GM23338 (cell line): ENCODE measurements around the gene ANKRD65. TPM values are rescaled to one million over a fixed set of nuclear protein-coding genes. Genes with fewer than 3 reads are reported as not detected.

ENCODE experiments used
- ATAC-seq: fragments of 200-7000 bp; cut with Tn5 transposase; 3 replicates; pipeline ENCODE4 v1.9.1; 2020
- DNase-seq: peaks from one replicate; pipeline ENCODE4 v3.0.0-alpha.2; 2015; ENCODE audit warnings: low spot score
- H2AFZ ChIP-seq: fragments of 200-600 bp; sonication (generic); 2 replicates; pipeline ENCODE4 v1.8.0; 2016; ENCODE audit warnings: antibody characterized with exemption, mild to moderate bottlenecking, moderate library complexity
- H3F3A ChIP-seq: fragments of 200-600 bp; sonication (generic); replicated peaks from 2 replicates; pipeline ENCODE4 v1.8.0; 2017; ENCODE audit warnings: antibody characterized with exemption, mixed run types, low read depth
- H3K27ac ChIP-seq: fragments of 200-600 bp; sonication (generic); 2 replicates; pipeline ENCODE4 v1.6.1; 2016; ENCODE audit warnings: low read depth
- H3K27me3 ChIP-seq: fragments of 200-600 bp; sonication (generic); 2 replicates; pipeline ENCODE4 v1.8.0; 2016; ENCODE audit warnings: mild to moderate bottlenecking, mixed run types, moderate library complexity; ENCODE audit not compliant: insufficient read depth
- H3K36me3 ChIP-seq: fragments of 200-600 bp; sonication (generic); 2 replicates; pipeline ENCODE4 v1.8.0; 2016; ENCODE audit warnings: mild to moderate bottlenecking; ENCODE audit not compliant: insufficient read depth
- H3K4me1 ChIP-seq: fragments of 200-600 bp; sonication (generic); 2 replicates; pipeline ENCODE4 v1.8.0; 2016; ENCODE audit warnings: mild to moderate bottlenecking, moderate library complexity; ENCODE audit not compliant: insufficient read depth
- H3K4me2 ChIP-seq: fragments of 200-600 bp; sonication (generic); 2 replicates; pipeline ENCODE4 v1.7.1; 2017; ENCODE audit warnings: mixed run types
- H3K4me3 ChIP-seq: fragments of 200-600 bp; sonication (generic); 2 replicates; pipeline ENCODE4 v1.6.1; 2016; ENCODE audit warnings: mixed run types
- H3K79me2 ChIP-seq: fragments of 200-600 bp; sonication (generic); replicated peaks from 2 replicates; pipeline ENCODE4 v1.8.0; 2017; ENCODE audit warnings: mild to moderate bottlenecking; ENCODE audit not compliant: insufficient read depth
- H3K9me2 ChIP-seq: fragments of 200-600 bp; sonication (generic); 2 replicates; pipeline ENCODE4 v1.8.0; 2017; ENCODE audit not compliant: insufficient read depth
- H4K20me1 ChIP-seq: fragments of 200-600 bp; sonication (generic); replicated peaks from 2 replicates; pipeline ENCODE4 v1.8.0; 2017; ENCODE audit warnings: mild to moderate bottlenecking; ENCODE audit not compliant: insufficient read depth
- H3K27ac Mint-ChIP-seq: 2 replicates; pipeline ENCODE4 v1.8.0; 2020; ENCODE audit warnings: inconsistent platforms, mild to moderate bottlenecking, moderate library complexity, mixed read lengths
- H3K27me3 Mint-ChIP-seq: 3 replicates; pipeline ENCODE4 v1.8.0; 2022; ENCODE audit warnings: low read depth, mild to moderate bottlenecking, moderate library complexity, mixed read lengths, inconsistent platforms; ENCODE audit not compliant: insufficient read depth, poor library complexity
- H3K36me3 Mint-ChIP-seq: 3 replicates; pipeline ENCODE4 v1.8.0; 2021; ENCODE audit warnings: low read depth, mild to moderate bottlenecking, inconsistent platforms, moderate library complexity, mixed read lengths
- H3K4me1 Mint-ChIP-seq: 3 replicates; pipeline ENCODE4 v1.8.0; 2020; ENCODE audit warnings: mild to moderate bottlenecking, inconsistent platforms, mixed read lengths
- H3K4me3 Mint-ChIP-seq: 3 replicates; pipeline ENCODE4 v1.8.0; 2021; ENCODE audit warnings: moderate library complexity, mild to moderate bottlenecking, inconsistent platforms, mixed read lengths
- H3K9me3 Mint-ChIP-seq: 3 replicates; pipeline ENCODE4 v1.8.0; 2020; ENCODE audit warnings: moderate library complexity, mild to moderate bottlenecking, inconsistent platforms, mixed read lengths
- CTCF ChIP-seq, 2 experiments: fragments of 200-600 bp in 1 of 2; sonication (generic) in 1 of 2; conservative IDR thresholded peaks; 2 replicates each; pipeline versions ENCODE4 v1.5.1 to v1.6.1; 2016 to 2017; ENCODE audit warnings: antibody characterized with exemption in 2 of 2, low read depth in 2 of 2, mild to moderate bottlenecking in 2 of 2, moderate library complexity in 1 of 2
- ETS1 ChIP-seq: IDR thresholded peaks from 2 replicates; pipeline ENCODE4 v1.6.1; 2016; ENCODE audit warnings: antibody characterized with exemption
- EZH2 ChIP-seq: fragments of 200-600 bp; sonication (generic); IDR thresholded peaks from one replicate; pipeline ENCODE4 v1.8.0; 2017; ENCODE audit warnings: antibody characterized with exemption, mild to moderate bottlenecking, low read depth; ENCODE audit not compliant: unreplicated experiment
- EZH2phosphoT487 ChIP-seq: fragments of 200-600 bp; sonication (generic); IDR thresholded peaks from one replicate; pipeline ENCODE4 v1.8.1; 2018; ENCODE audit warnings: antibody characterized with exemption; ENCODE audit not compliant: unreplicated experiment
- JUNB ChIP-seq: IDR thresholded peaks from one replicate; pipeline ENCODE4 v1.6.1; 2016; ENCODE audit warnings: antibody characterized with exemption; ENCODE audit not compliant: unreplicated experiment
- NANOG ChIP-seq: IDR thresholded peaks from 2 replicates; pipeline ENCODE4 v1.6.1; 2016; ENCODE audit warnings: antibody characterized with exemption, borderline replicate concordance
- POLR2AphosphoS5 ChIP-seq: IDR thresholded peaks from 2 replicates; pipeline ENCODE4 v1.6.1; 2016; ENCODE audit warnings: antibody characterized with exemption, low read depth
- STAT1 ChIP-seq: IDR thresholded peaks from one replicate; pipeline ENCODE4 v1.6.1; 2016; ENCODE audit warnings: antibody characterized with exemption; ENCODE audit not compliant: unreplicated experiment
- ZNF114 ChIP-seq: fragments of 250-450 bp; sonication (Bioruptor Pico); IDR thresholded peaks from 2 replicates; pipeline ENCODE4 v1.5.0; 2020; ENCODE audit warnings: mild to moderate bottlenecking, moderate library complexity
- ZNF331 ChIP-seq: fragments of 250-450 bp; sonication (Bioruptor Pico); IDR thresholded peaks from 2 replicates; pipeline ENCODE4 v1.5.0; 2020; ENCODE audit warnings: low read depth, mild to moderate bottlenecking, moderate library complexity
- ZNF462 ChIP-seq: fragments of 250-450 bp; sonication (Bioruptor Pico); IDR thresholded peaks from 2 replicates; pipeline ENCODE4 v1.5.0; 2020; ENCODE audit warnings: mild to moderate bottlenecking, moderate library complexity
- polyA plus RNA-seq: library from polyadenylated mRNA; unstranded; fragments of >200 nt; fragmentation: Nextera tagmentation; extraction: Ambion mirVana; gene quantifications from 2 replicates; pipeline ENCODE4 v1.2.1, GENCODE V29; 2016
- total RNA-seq: library from RNA; depleted of rRNA; stranded (reverse); fragments of >200 nt; shearing (Covaris generic); gene quantifications from 2 replicates; pipeline ENCODE4 v1.2.3, GENCODE V29; 2014

The ANKRD65 gene
- total and polyA plus RNA-seq, 2 experiments from 2014 or later, result 1.6 to 1.7 TPM

GRCh38 chr1:1371746-1372711, 49.0 kb downstream of the ANKRD65 start:
- Histone ChIP-seq H3K4me1 (peaks cover 9% of the 10 kb centered on the region), H3K27ac (peak overlapping the region; percentile 83; the same call in 1 of the 2 replicates), H3K4me2 (peak overlapping the region; percentile 38; the same call in 1 of the 2 replicates), H4K20me1 (peaks cover 12% of the 10 kb centered on the region), H3K36me3 (no peaks in the 10 kb centered on the region), H2AFZ (no peak overlapping the region), H3K27me3 (no peaks in the 10 kb centered on the region), H3K4me3 (no peak overlapping the region), H3K9me2 (no peaks in the 10 kb centered on the region), H3K79me2 (peaks cover 21% of the 10 kb centered on the region), H3F3A (peaks cover 22% of the 10 kb centered on the region)
- peaks cover 7% of the 10 kb centered on the region for H3K4me1 Mint-ChIP-seq
- peak; percentile 63 for ATAC-seq
- peak; percentile 86 for DNase-seq
- peak overlapping the region; percentile 52; the same call in 2 of the 3 replicates for H3K4me3 Mint-ChIP-seq
- no peaks in the 10 kb centered on the region; the same call in 1 of the 3 replicates for H3K9me3 Mint-ChIP-seq
- peak; percentile 74 to 87 for TF ChIP-seq CTCF (conservative IDR thresholded peaks at IDR 0.05; ENCODE audit: low read depth in 2 of 2)
- TF ChIP-seq ZNF114 (CRISPR knock-in tag), result no peak
- H3K27me3 Mint-ChIP-seq, result peaks cover 11% of the 10 kb centered on the region
- H3K36me3 Mint-ChIP-seq, result peaks cover 9% of the 10 kb centered on the region; the same call in 2 of the 3 replicates
- no peak overlapping the region for H3K27ac Mint-ChIP-seq

GRCh38 chr1:1371364-1371745, 49.7 kb downstream of the ANKRD65 start:
- no peaks in the 10 kb centered on the region for H3K27me3 ChIP-seq
- H3K36me3 ChIP-seq, result no peaks in the 10 kb centered on the region
- no peak overlapping the region for H2AFZ ChIP-seq
- Mint-ChIP-seq H3K36me3 (peaks cover 9% of the 10 kb centered on the region; the same call in 2 of the 3 replicates), H3K4me1 (peaks cover 4% of the 10 kb centered on the region), H3K4me3 (no peak overlapping the region), H3K27ac (no peak overlapping the region), H3K9me3 (no peaks in the 10 kb centered on the region; the same call in 1 of the 3 replicates), H3K27me3 (peaks cover 11% of the 10 kb centered on the region)
- ATAC-seq (no peak), DNase-seq (no peak)
- H3F3A ChIP-seq, result peaks cover 23% of the 10 kb centered on the region
- no peak overlapping the region for H3K27ac ChIP-seq
- H4K20me1 ChIP-seq, result peaks cover 12% of the 10 kb centered on the region
- no peak overlapping the region for H3K4me2 ChIP-seq
- no peaks in the 10 kb centered on the region for H3K9me2 ChIP-seq
- H3K79me2 ChIP-seq, result peaks cover 21% of the 10 kb centered on the region
- no peak overlapping the region for H3K4me3 ChIP-seq
- H3K4me1 ChIP-seq, result peaks cover 6% of the 10 kb centered on the region; the same call in 1 of the 2 replicates
- TF ChIP-seq EZH2 (no peak), NANOG (no peak), EZH2phosphoT487 (no peak), ZNF462 (CRISPR knock-in tag) (no peak), JUNB (no peak), ZNF331 (CRISPR knock-in tag) (no peak), POLR2AphosphoS5 (no peak), STAT1 (no peak), ZNF114 (CRISPR knock-in tag) (no peak), ETS1 (no peak)
